VCaP (cell line): ENCODE measurements around the gene OR4F6.

ENCODE experiments used
- H3K27ac ChIP-seq: fragments of 450-650 bp; 2 replicates; pipeline ENCODE4 v1.5.1; 2017
- TF ChIP-seq, protein P1 (sequence below): fragments of 450-650 bp; conservative IDR thresholded peaks from 2 replicates; pipeline ENCODE4 v1.5.1; 2017; ENCODE audit warnings: mild to moderate bottlenecking, moderate library complexity

The OR4F6 gene

DNA sequence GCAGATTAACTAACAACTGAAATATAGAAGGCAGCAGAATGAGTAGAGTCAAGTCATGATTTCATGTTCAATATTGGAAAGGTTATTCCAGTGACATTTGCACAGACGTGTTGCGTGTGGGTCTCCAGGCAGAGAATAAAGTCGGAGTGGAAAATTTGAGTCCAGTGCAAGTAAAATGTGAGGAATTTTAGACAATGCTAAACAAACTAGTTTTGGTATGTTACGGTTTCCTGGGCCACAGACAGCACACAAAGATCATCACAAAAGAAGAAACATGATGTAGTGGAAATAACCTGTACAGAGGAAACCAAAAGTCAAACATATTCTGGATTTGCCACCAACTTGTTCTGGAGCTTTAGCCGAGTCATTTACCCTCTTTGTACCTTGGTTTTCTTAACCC, 367 bp downstream of the OR4F6 start:
- TF ChIP-seq, protein P1, sequence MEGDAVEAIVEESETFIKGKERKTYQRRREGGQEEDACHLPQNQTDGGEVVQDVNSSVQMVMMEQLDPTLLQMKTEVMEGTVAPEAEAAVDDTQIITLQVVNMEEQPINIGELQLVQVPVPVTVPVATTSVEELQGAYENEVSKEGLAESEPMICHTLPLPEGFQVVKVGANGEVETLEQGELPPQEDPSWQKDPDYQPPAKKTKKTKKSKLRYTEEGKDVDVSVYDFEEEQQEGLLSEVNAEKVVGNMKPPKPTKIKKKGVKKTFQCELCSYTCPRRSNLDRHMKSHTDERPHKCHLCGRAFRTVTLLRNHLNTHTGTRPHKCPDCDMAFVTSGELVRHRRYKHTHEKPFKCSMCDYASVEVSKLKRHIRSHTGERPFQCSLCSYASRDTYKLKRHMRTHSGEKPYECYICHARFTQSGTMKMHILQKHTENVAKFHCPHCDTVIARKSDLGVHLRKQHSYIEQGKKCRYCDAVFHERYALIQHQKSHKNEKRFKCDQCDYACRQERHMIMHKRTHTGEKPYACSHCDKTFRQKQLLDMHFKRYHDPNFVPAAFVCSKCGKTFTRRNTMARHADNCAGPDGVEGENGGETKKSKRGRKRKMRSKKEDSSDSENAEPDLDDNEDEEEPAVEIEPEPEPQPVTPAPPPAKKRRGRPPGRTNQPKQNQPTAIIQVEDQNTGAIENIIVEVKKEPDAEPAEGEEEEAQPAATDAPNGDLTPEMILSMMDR, result no peak

DNA sequence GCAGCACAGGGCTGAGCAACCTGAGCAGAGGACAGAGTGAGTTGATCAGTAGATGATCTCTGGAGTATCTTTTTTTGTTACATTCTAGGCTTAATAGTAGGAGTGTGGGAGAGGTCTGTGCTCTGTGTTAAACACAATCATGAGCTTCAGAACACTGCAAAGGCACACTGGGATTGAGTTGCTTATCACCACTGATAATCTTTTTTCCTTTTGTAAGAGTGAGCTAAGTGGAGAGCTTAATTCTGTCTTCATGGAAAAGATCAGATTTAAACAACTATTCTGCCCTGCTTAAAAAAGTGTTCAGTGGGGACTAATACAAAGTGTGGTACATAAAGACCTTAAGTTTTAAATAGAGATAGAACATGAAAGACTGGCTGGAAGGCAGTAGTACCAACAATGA, 1.1 kb downstream of the OR4F6 start:
- TF ChIP-seq, protein P1, result no peak
- H3K27ac ChIP-seq, result no peak overlapping the region

More for the DNA sequence above, 367 bp downstream of the OR4F6 start:
- no peak overlapping the region for H3K27ac ChIP-seq

DNA sequence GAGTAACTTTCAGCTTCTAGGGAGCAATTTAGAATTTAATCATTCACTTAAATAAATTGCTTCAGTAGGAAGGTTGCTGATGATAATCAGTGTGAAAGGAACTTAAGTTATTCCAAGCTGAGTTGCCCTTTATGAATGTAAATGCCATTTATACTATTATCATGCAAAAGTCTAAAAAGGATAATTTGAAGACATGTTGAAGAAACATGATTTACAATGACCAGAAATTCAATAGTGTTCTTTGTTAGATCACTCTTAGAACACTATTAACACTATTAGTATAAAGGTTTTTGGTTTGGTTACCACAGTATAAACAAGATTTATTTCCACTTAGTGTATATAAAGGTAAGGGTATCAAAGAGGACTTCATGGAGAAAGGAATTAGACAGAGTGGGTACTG, 1.6 kb downstream of the OR4F6 start:
- no peak overlapping the region for H3K27ac ChIP-seq
- TF ChIP-seq, protein P1, result no peak

DNA sequence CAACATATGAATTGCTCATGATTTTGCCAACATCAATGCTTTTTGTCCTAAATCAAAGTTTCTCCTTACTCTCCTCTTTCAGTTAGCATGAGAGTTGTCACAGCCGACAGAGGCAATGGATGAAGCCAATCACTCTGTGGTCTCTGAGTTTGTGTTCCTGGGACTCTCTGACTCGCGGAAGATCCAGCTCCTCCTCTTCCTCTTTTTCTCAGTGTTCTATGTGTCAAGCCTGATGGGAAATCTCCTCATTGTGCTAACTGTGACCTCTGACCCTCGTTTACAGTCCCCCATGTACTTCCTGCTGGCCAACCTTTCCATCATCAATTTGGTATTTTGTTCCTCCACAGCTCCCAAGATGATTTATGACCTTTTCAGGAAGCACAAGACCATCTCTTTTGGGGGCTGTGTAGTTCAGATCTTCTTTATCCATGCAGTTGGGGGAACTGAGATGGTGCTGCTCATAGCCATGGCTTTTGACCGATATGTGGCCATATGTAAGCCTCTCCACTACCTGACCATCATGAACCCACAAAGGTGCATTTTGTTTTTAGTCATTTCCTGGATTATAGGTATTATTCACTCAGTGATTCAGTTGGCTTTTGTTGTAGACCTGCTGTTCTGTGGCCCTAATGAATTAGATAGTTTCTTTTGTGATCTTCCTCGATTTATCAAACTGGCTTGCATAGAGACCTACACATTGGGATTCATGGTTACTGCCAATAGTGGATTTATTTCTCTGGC, 2.5 kb downstream of the OR4F6 start:
- TF ChIP-seq, protein P1, result no peak
- H3K27ac ChIP-seq, result no peak overlapping the region

DNA sequence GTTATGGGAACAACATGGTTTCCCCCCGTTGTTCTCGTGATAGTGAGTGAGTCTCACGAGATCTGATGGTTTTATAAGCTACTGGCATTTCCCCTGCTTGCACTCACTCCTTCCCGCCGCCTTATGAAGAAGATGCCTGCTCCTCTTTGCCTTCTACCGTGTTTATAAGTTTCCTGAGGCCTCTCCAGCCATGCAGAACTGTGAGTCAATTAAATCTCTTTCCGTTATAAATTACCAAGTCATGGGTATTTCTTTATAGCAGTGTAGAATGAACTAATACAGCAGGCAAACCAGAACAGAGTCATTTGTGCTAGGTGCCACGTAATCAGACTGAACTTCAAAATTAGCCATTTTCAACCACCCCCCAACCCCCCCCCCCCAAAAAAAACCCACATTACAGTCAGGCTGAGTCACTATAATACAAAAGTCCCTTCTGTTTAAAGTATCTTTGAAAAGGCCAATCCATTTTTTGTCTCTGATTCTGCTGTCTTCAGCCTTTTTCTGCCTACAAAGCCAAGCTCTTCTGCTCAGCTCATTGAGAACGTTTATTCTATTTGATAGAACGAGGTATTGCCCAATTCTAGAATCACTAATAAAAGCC, 4.1 kb downstream of the OR4F6 start:
- H3K27ac ChIP-seq, result no peak overlapping the region
- TF ChIP-seq, protein P1, result no peak

DNA sequence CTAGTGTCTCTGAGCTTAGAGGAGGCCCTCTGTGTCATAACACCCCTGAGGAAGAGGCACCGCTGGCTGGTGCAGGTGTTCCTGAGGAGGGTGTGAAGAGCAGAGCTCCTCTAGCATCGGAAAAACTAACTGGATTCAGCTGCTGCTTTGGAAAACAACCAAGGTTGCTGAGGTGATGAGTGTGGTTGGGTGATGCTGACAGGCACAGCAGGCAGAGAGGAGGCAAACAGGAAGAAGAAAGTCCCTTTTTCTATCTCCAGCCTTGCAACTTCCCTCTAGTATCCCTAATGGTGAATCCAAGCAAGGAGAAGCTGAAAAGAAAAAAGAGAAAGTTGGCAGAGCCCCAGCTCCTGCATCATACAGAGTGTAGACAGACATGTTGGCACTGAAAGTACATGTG, 4.9 kb downstream of the OR4F6 start:
- H3K27ac ChIP-seq, result no peak overlapping the region
- TF ChIP-seq, protein P1, result no peak

DNA sequence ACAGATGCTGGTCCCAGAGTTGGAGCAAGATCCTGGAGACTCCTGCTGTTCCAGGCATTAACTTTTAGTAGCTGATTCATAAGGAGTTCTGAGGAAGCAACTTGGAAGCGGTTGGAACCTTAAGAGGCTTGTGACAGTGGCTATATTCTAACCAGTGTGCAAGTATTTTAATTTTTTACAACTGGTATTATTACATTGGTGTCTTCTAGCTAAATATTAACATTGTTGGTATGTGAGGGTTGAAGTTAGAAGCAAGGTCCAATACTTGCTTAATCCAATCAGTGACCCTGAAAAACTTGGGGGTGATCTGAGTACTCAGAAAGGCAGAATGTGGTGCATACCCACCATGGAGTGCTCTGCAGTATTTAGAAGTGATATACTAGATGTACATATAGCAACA, 7.1 kb downstream of the OR4F6 start:
- TF ChIP-seq, protein P1, result no peak

More for the DNA sequence above, 7.1 kb downstream of the OR4F6 start:
- H3K27ac ChIP-seq, result no peak overlapping the region
